OCI-LY1 (cell line): ENCODE results near the gene RNF17.

Experiments used
- H2AFZ ChIP-seq: fragments of 200-600 bp; sonication (generic), shearing (Covaris generic); 2 replicates; pipeline ENCODE4 v1.6.0; 2014; ENCODE audit warnings: antibody characterized with exemption, mild to moderate bottlenecking, low read length
- H3F3A ChIP-seq: fragments of 200-600 bp; sonication (generic), shearing (Covaris generic); 2 replicates; pipeline ENCODE4 v1.6.0; 2014; ENCODE audit warnings: mild to moderate bottlenecking, antibody characterized with exemption, low read length, moderate library complexity; ENCODE audit not compliant: insufficient read depth
- H3K27ac ChIP-seq: fragments of 200-600 bp; sonication (generic); 2 replicates; pipeline ENCODE4 v1.5.1; 2014; ENCODE audit warnings: low read length, mixed run types, mild to moderate bottlenecking, low read depth; ENCODE audit not compliant: poor library complexity, severe bottlenecking
- H3K27me3 ChIP-seq: fragments of 200-600 bp; sonication (generic); 2 replicates; pipeline ENCODE4 v1.6.0; 2014; ENCODE audit warnings: antibody characterized with exemption, mild to moderate bottlenecking, low read length, moderate library complexity; ENCODE audit not compliant: insufficient read depth
- H3K36me3 ChIP-seq: fragments of 200-600 bp; sonication (generic); 2 replicates; pipeline ENCODE4 v1.6.1; 2014; ENCODE audit warnings: mild to moderate bottlenecking, antibody characterized with exemption, low read length, moderate library complexity, mixed read lengths; ENCODE audit not compliant: insufficient read depth
- H3K4me1 ChIP-seq: fragments of 200-600 bp; sonication (generic); 2 replicates; pipeline ENCODE4 v1.5.1; 2014; ENCODE audit warnings: mild to moderate bottlenecking, low read length, moderate library complexity; ENCODE audit not compliant: insufficient read depth, severe bottlenecking
- H3K4me2 ChIP-seq: fragments of 200-600 bp; sonication (generic), shearing (Covaris generic); 2 replicates; pipeline ENCODE4 v1.6.1; 2014; ENCODE audit warnings: low read length
- H3K4me3 ChIP-seq: fragments of 200-600 bp; sonication (generic); 2 replicates; pipeline ENCODE4 v1.5.1; 2014; ENCODE audit warnings: low read length, low read depth, mild to moderate bottlenecking, mixed read lengths; ENCODE audit not compliant: poor library complexity, severe bottlenecking
- H3K79me2 ChIP-seq: fragments of 200-600 bp; shearing (Covaris generic); 2 replicates; pipeline ENCODE4 v1.6.1; 2016; ENCODE audit warnings: mixed run types, low read length, mixed read lengths; ENCODE audit not compliant: insufficient read depth
- H3K9ac ChIP-seq: fragments of 200-600 bp; sonication (generic), shearing (Covaris generic); 2 replicates; pipeline ENCODE4 v1.6.1; 2014; ENCODE audit warnings: mild to moderate bottlenecking, low read length, mixed read lengths
- H3K9me2 ChIP-seq: fragments of 200-600 bp; sonication (generic), shearing (Covaris generic); 2 replicates; pipeline ENCODE4 v1.6.1; 2014; ENCODE audit warnings: low read depth, mild to moderate bottlenecking, low read length, mixed read lengths
- H3K9me3 ChIP-seq: fragments of 200-600 bp; shearing (Covaris generic); 2 replicates; pipeline ENCODE4 v1.6.1; 2014; ENCODE audit warnings: low read length, mixed read lengths
- H4K20me1 ChIP-seq: fragments of 200-600 bp; sonication (generic), shearing (Covaris generic); 2 replicates; pipeline ENCODE4 v1.6.0; 2016; ENCODE audit warnings: mild to moderate bottlenecking, low read length; ENCODE audit not compliant: insufficient read depth
- EZH2 ChIP-seq: fragments of 200-600 bp; sonication (generic), shearing (Covaris generic); IDR thresholded peaks from 2 replicates; pipeline ENCODE4 v1.8.0; 2017; ENCODE audit warnings: borderline replicate concordance, mixed run types, mild to moderate bottlenecking, antibody characterized with exemption, low read length, moderate library complexity, mixed read lengths
- TF ChIP-seq, protein P1 (sequence below): fragments of 200-600 bp; sonication (generic), shearing (Covaris generic); IDR thresholded peaks from 2 replicates; pipeline ENCODE4 v1.5.1; 2017; ENCODE audit warnings: mild to moderate bottlenecking, antibody characterized with exemption, low read length, moderate library complexity, mixed read lengths

The RNF17 gene

DNA sequence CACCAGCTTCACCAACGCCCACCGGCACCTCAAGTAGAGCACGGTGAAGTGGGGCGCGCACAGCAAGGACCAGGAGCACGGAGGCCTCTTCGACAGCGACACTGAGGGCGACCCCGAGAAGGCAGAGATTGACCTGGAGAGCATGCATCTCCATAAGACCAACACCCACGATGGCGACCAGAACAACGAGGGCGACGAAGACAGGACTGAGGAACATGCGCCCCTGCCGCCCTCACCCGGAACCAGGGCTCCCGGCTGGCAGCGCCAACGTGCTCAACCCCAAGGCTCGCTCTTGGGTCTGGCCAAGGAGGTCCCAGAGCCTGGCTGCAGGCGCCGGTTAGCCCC lies 18.5 kb upstream of the RNF17 start:
- Histone ChIP-seq H3K36me3 (no peaks in the 10 kb centered on the region), H3K27me3 (no peaks in the 10 kb centered on the region), H3K9me3 (no peaks in the 10 kb centered on the region), H4K20me1 (no peaks in the 10 kb centered on the region), H3K27ac (no peak overlapping the region), H3K79me2 (no peaks in the 10 kb centered on the region), H3F3A (no peaks in the 10 kb centered on the region), H2AFZ (no peak overlapping the region), H3K9ac (no peak overlapping the region), H3K4me1 (no peaks in the 10 kb centered on the region), H3K9me2 (no peaks in the 10 kb centered on the region), H3K4me2 (no peak overlapping the region), H3K4me3 (no peak overlapping the region)
- TF ChIP-seq, protein P1, sequence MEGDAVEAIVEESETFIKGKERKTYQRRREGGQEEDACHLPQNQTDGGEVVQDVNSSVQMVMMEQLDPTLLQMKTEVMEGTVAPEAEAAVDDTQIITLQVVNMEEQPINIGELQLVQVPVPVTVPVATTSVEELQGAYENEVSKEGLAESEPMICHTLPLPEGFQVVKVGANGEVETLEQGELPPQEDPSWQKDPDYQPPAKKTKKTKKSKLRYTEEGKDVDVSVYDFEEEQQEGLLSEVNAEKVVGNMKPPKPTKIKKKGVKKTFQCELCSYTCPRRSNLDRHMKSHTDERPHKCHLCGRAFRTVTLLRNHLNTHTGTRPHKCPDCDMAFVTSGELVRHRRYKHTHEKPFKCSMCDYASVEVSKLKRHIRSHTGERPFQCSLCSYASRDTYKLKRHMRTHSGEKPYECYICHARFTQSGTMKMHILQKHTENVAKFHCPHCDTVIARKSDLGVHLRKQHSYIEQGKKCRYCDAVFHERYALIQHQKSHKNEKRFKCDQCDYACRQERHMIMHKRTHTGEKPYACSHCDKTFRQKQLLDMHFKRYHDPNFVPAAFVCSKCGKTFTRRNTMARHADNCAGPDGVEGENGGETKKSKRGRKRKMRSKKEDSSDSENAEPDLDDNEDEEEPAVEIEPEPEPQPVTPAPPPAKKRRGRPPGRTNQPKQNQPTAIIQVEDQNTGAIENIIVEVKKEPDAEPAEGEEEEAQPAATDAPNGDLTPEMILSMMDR: no peak
- no peak for TF ChIP-seq EZH2

DNA sequence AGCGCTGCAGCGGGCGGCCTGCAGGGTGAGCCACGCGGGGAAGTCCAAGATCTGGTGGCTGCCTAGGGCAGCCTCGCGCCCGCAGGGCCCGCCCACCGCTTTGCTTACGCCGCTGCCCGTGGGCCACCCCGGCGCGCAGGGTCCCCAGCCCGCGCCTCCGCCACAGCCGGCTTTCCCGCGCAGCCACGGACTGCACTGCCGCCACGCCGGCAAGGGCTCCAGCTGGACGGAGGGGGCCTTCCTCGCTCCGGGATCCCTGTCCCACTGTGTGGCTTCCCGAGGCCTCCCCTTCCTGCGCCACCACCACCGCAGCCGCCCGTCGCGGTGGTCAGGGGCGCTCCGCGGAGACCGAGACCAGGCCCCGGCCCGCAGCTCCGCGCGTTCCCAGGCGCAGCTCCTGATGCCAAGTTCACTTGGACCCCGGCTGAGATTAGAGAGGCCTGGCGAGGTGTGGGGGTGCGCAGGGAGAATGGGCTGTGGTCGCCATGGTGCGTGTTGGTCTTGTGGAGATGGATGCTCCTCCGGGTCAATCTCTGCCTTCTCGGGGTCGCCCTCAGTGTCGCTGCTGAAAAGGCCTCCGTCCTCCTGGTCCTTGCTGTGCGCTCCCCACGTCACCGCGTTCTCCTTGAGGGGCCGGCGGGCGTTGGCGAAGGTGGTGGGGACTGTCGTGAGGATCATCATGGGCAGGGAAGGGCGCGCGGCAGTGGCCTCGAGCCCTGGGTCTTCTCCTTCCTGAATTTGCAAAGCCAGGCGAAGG lies 17.9 kb upstream of the RNF17 start:
- Histone ChIP-seq H3K36me3 (no peaks in the 10 kb centered on the region), H3K79me2 (no peaks in the 10 kb centered on the region), H3K4me3 (no peak overlapping the region), H3K27ac (no peak overlapping the region), H3K4me1 (no peaks in the 10 kb centered on the region), H4K20me1 (no peaks in the 10 kb centered on the region), H3K4me2 (no peak overlapping the region), H3F3A (no peaks in the 10 kb centered on the region), H2AFZ (no peak overlapping the region), H3K9me2 (no peaks in the 10 kb centered on the region), H3K9ac (no peak overlapping the region), H3K9me3 (no peaks in the 10 kb centered on the region), H3K27me3 (no peaks in the 10 kb centered on the region)
- no peak for TF ChIP-seq EZH2
- TF ChIP-seq, protein P1: no peak

DNA sequence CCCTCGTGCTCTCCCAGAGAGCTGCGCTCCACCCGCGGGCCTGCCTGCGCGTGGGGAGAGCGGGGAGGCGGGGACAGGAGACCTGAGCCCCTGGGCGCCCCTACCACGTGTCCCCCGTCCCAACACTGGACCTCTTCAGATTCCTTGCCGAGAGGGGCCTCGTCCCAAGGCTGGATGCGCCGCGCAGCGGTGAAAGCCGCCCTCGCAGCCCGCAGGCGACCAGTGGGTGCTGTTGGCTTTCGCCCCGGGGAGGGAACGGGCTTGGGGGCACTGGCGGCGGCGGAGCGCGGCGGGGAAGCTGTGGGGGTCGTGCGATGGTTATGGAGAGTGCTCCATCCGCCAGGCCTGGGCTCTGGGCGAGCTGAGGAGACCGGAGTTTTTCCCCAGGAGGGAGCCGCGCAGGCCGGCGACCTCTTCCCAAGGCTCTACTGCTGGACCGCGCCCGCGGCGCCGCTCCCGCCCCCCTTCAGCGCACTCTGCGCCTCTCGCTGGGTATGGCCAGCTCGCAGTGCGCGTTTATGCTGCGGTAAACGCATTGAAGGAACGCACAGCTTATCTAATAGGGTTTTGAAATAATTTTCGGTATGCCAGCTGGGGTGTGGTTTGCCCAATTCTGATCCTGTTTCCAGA lies 17.2 kb upstream of the RNF17 start:
- no peak overlapping the region for H3K4me2 ChIP-seq
- no peaks in the 10 kb centered on the region for H3K27me3 ChIP-seq
- no peaks in the 10 kb centered on the region for H4K20me1 ChIP-seq
- no peaks in the 10 kb centered on the region for H3K9me3 ChIP-seq
- H3K9ac ChIP-seq: no peak overlapping the region
- H3K27ac ChIP-seq: no peak overlapping the region
- H3K79me2 ChIP-seq: no peaks in the 10 kb centered on the region
- TF ChIP-seq EZH2: no peak
- TF ChIP-seq, protein P1: no peak
- H3F3A ChIP-seq: no peaks in the 10 kb centered on the region
- H3K36me3 ChIP-seq: no peaks in the 10 kb centered on the region
- H2AFZ ChIP-seq: no peak overlapping the region
- no peak overlapping the region for H3K4me3 ChIP-seq
- H3K9me2 ChIP-seq: no peaks in the 10 kb centered on the region
- no peaks in the 10 kb centered on the region for H3K4me1 ChIP-seq
